PC-3 (cell line): ENCODE measurements around the gene IGSF3. TPM values are rescaled to one million over a fixed set of nuclear protein-coding genes. Genes with fewer than 3 reads are reported as not detected.
"Not testable (repeated sequence)": the region's sequence is repeated elsewhere in the genome, so short reads cannot be mapped to it uniquely, and the experiment has no call there.

Source experiments
- ATAC-seq: fragments of 200-7000 bp; cut with Tn5 transposase; 2 replicates; pipeline ENCODE4 v1.9.1; 2020; ENCODE audit warnings: mild to moderate bottlenecking, moderate library complexity
- BruUV-seq: library from RNA; stranded (reverse); fragments of 400-500 nt; replicated peaks from 2 replicates; lab custom pipeline; 2021; lab: Mats Ljungman, UMichigan
- CTCF ChIA-PET: fragments of 300-600 bp; sonication (Branson Sonifier 250); formaldehyde crosslinking; loops from one replicate; lab custom pipeline; 2022; ENCODE audit warnings: antibody characterized with exemption; lab: Charles Lee
- POLR2A ChIA-PET: fragments of 300-600 bp; sonication (Branson Sonifier 250); formaldehyde crosslinking; loops from one replicate; lab custom pipeline; 2022; ENCODE audit warnings: antibody characterized with exemption; ENCODE audit not compliant: unreplicated experiment; lab: Charles Lee
- DNase-seq: peaks from one replicate; pipeline ENCODE4 v3.0.0-alpha.2; 2015
- H2AFZ ChIP-seq: fragments of 300-600 bp; sonication (generic); 2 replicates; pipeline ENCODE4 v1.6.0; 2016; ENCODE audit warnings: antibody characterized with exemption, low read length
- H3F3A ChIP-seq: fragments of 300-600 bp; sonication (generic); one replicate; pipeline ENCODE4 v1.6.0; 2017; ENCODE audit warnings: antibody characterized with exemption, low read length, control low read depth, mild to moderate bottlenecking; ENCODE audit not compliant: unreplicated experiment
- H3K27ac ChIP-seq: fragments of 300-600 bp; sonication (generic); 2 replicates; pipeline ENCODE4 v1.5.1; 2016; ENCODE audit warnings: mild to moderate bottlenecking, low read length
- H3K27me3 ChIP-seq: fragments of 300-600 bp; sonication (generic); 2 replicates; pipeline ENCODE4 v1.6.1; 2016; ENCODE audit warnings: low read length, mixed read lengths
- H3K36me3 ChIP-seq: fragments of 300-600 bp; sonication (generic); 2 replicates; pipeline ENCODE4 v1.6.1; 2016; ENCODE audit warnings: low read depth, mixed run types, low read length, mixed read lengths
- H3K4me1 ChIP-seq: fragments of 300-600 bp; sonication (generic); 2 replicates; pipeline ENCODE4 v1.5.1; 2016; ENCODE audit warnings: low read length; ENCODE audit not compliant: insufficient read depth
- H3K4me2 ChIP-seq: fragments of 300-600 bp; sonication (generic); 2 replicates; pipeline ENCODE4 v1.6.0; 2016; ENCODE audit warnings: low read length
- H3K4me3 ChIP-seq: fragments of 300-600 bp; sonication (generic); 2 replicates; pipeline ENCODE4 v1.5.1; 2016; ENCODE audit warnings: mild to moderate bottlenecking, low read length, mixed read lengths
- H3K79me2 ChIP-seq: fragments of 300-600 bp; sonication (generic); 2 replicates; pipeline ENCODE4 v1.6.1; 2017; ENCODE audit warnings: low read length, mixed read lengths
- H3K9ac ChIP-seq: fragments of 300-600 bp; sonication (generic); 2 replicates; pipeline ENCODE4 v1.6.0; 2016; ENCODE audit warnings: mild to moderate bottlenecking, low read length
- H3K9me2 ChIP-seq: fragments of 300-600 bp; sonication (generic); replicated peaks from 2 replicates; pipeline ENCODE4 v1.6.1; 2016; ENCODE audit warnings: mixed run types, low read length, mixed read lengths
- H3K9me3 ChIP-seq: fragments of 300-600 bp; sonication (generic); 2 replicates; pipeline ENCODE4 v1.6.1; 2016; ENCODE audit warnings: low read length, mixed read lengths
- H4K20me1 ChIP-seq: fragments of 300-600 bp; sonication (generic); 2 replicates; pipeline ENCODE4 v1.6.1; 2016; ENCODE audit warnings: low read length, mixed read lengths
- EZH2 ChIP-seq: fragments of 300-600 bp; sonication (generic); IDR thresholded peaks from one replicate; pipeline ENCODE4 v1.6.1; 2017; ENCODE audit warnings: antibody characterized with exemption, mild to moderate bottlenecking, low read length; ENCODE audit not compliant: unreplicated experiment
- EZH2phosphoT487 ChIP-seq: fragments of 300-600 bp; sonication (generic); IDR thresholded peaks from 2 replicates; pipeline ENCODE4 v1.6.1; 2018; ENCODE audit warnings: mild to moderate bottlenecking, antibody characterized with exemption, low read length, borderline replicate concordance
- intact Hi-C: fragments of 100-400 bp; cut with micrococcal nuclease; formaldehyde crosslinking; loops from 2 replicates; pipeline ENCODE4 v1.9.0; 2023
- total RNA-seq: library from RNA; depleted of rRNA; stranded (reverse); fragments of >200 nt; gene quantifications from 2 replicates; pipeline ENCODE4 v1.2.3, GENCODE V29; 2014
- TF ChIP-seq, protein P1 (sequence below): fragments of 300-600 bp; sonication (generic); conservative IDR thresholded peaks from 2 replicates; pipeline ENCODE4 v1.5.1; 2017; ENCODE audit warnings: antibody characterized with exemption, low read depth, mild to moderate bottlenecking, low read length

The IGSF3 gene
- total RNA-seq, 1 experiment from 2014 or later, result 15.5 TPM

DNA sequence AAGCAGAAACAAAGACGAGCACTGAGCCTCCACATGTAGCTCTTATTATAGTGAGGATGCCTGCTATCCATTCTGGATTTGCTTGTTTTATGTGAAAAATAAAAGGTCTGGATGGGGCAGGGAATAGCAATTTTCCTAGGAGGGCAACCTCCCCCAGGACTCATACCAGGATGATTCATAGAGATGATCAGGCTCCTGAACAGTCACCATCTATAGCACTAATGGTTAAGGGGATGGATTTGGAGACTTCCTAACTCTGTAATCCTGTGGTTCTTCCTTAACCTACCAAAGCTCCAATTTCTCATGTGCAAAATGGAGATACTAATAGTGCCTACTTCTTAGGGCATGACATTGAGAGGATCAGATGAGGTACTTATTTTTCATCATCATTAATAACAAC, 62.2 kb downstream of the IGSF3 start:
- no peak overlapping the region for H3K9ac ChIP-seq
- no peaks in the 10 kb centered on the region for H3K36me3 ChIP-seq
- no peaks in the 10 kb centered on the region for H3K9me2 ChIP-seq
- H3K27ac ChIP-seq, result no peak overlapping the region
- CTCF ChIA-PET, result no interaction called here
- no peak for ATAC-seq
- TF ChIP-seq EZH2, result no peak
- no peak for TF ChIP-seq EZH2phosphoT487
- TF ChIP-seq, protein P1, sequence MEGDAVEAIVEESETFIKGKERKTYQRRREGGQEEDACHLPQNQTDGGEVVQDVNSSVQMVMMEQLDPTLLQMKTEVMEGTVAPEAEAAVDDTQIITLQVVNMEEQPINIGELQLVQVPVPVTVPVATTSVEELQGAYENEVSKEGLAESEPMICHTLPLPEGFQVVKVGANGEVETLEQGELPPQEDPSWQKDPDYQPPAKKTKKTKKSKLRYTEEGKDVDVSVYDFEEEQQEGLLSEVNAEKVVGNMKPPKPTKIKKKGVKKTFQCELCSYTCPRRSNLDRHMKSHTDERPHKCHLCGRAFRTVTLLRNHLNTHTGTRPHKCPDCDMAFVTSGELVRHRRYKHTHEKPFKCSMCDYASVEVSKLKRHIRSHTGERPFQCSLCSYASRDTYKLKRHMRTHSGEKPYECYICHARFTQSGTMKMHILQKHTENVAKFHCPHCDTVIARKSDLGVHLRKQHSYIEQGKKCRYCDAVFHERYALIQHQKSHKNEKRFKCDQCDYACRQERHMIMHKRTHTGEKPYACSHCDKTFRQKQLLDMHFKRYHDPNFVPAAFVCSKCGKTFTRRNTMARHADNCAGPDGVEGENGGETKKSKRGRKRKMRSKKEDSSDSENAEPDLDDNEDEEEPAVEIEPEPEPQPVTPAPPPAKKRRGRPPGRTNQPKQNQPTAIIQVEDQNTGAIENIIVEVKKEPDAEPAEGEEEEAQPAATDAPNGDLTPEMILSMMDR, result no peak
- POLR2A ChIA-PET, result no interaction called here
- H3K4me3 ChIP-seq, result no peak overlapping the region
- no peak for DNase-seq
- H4K20me1 ChIP-seq, result no peaks in the 10 kb centered on the region
- H3K9me3 ChIP-seq, result no peaks in the 10 kb centered on the region
- H3K4me2 ChIP-seq, result no peak overlapping the region
- intact Hi-C loops, result no loop called here
- H3F3A ChIP-seq, result no peaks in the 10 kb centered on the region
- H2AFZ ChIP-seq, result no peak overlapping the region
- no peaks in the 10 kb centered on the region for H3K4me1 ChIP-seq
- no TSS peak for BruUV-seq
- no peaks in the 10 kb centered on the region for H3K79me2 ChIP-seq
- no peaks in the 10 kb centered on the region for H3K27me3 ChIP-seq

DNA sequence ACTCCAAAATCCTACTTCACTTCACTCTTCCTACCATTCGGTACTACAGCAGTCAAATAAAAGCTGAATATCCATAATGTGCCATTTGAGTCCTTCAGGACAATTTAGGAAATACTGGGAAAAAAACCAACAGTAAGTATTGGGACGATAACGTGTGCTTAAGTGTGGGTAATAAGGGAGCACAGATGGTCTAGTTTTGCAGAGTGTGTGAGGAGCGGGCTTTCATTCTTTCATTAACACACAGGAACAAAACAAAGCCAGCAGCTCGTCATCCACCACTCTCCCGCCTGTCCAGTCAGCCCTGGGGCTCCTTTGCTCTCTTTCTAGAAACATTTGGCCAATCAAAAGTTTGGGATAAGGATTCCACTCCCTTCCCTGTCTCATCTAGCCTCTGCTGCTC, 63.1 kb downstream of the IGSF3 start:
- DNase-seq, H3F3A ChIP-seq, POLR2A ChIA-PET, H3K9ac ChIP-seq, ATAC-seq, BruUV-seq, H3K4me2 ChIP-seq, H3K36me3 ChIP-seq, H3K79me2 ChIP-seq, H3K9me3 ChIP-seq, intact Hi-C loops, H3K4me1 ChIP-seq, H3K4me3 ChIP-seq, H2AFZ ChIP-seq, H3K9me2 ChIP-seq, CTCF ChIA-PET, H4K20me1 ChIP-seq, H3K27ac ChIP-seq, H3K27me3 ChIP-seq: not testable (repeated sequence)

DNA sequence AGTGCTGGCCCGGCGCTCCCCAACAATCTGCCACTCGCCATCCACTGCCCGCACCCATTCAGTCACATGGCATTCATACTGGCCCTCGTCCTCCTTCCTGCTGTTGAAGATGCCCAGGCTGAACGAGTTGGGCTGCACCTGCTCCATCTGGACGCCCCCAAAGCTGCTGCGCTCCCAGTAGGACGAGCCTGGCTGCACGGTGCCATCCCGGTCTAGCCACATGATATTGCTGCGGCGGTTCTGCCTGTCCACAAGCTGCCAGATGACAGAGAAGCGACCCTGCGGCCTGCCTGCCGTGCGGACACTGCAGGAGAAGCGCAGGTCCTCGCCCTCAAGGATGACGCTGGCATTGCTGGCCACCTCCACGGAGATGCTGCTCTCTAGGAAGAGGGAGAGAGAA, 63.9 kb downstream of the IGSF3 start:
- H3K9me3 ChIP-seq, H3K36me3 ChIP-seq, H3K79me2 ChIP-seq, intact Hi-C loops, POLR2A ChIA-PET, H3F3A ChIP-seq, H3K4me2 ChIP-seq, H3K9me2 ChIP-seq, CTCF ChIA-PET, DNase-seq, H3K27me3 ChIP-seq, H3K9ac ChIP-seq, H3K4me3 ChIP-seq, H2AFZ ChIP-seq, H3K27ac ChIP-seq, H3K4me1 ChIP-seq, H4K20me1 ChIP-seq, BruUV-seq, ATAC-seq: not testable (repeated sequence)

DNA sequence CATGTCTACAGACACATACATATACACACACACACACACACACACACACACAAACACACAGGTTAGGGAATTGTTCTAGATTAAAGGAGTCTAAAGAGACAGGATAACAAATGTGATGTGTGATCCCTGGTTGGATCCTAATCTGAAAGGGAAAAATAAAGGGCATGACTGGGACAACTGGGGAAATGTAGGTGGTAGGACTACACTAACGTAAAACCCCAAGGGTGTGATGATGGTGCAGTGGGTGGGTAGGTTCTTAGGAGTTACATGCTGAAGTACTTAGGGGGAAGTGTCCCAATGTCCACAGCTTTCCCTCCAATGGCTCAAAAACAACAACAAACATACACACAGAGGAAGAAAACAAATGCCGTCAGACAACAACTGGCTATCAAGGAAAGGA, 68.2 kb downstream of the IGSF3 start:
- H3K79me2 ChIP-seq, DNase-seq, H3K27me3 ChIP-seq, H3K9ac ChIP-seq, H3K27ac ChIP-seq, H3F3A ChIP-seq, H3K4me2 ChIP-seq, intact Hi-C loops, ATAC-seq, CTCF ChIA-PET, H3K4me3 ChIP-seq, H3K36me3 ChIP-seq, H2AFZ ChIP-seq, POLR2A ChIA-PET, BruUV-seq, H3K9me2 ChIP-seq, H3K9me3 ChIP-seq, H3K4me1 ChIP-seq, H4K20me1 ChIP-seq: not testable (repeated sequence)

DNA sequence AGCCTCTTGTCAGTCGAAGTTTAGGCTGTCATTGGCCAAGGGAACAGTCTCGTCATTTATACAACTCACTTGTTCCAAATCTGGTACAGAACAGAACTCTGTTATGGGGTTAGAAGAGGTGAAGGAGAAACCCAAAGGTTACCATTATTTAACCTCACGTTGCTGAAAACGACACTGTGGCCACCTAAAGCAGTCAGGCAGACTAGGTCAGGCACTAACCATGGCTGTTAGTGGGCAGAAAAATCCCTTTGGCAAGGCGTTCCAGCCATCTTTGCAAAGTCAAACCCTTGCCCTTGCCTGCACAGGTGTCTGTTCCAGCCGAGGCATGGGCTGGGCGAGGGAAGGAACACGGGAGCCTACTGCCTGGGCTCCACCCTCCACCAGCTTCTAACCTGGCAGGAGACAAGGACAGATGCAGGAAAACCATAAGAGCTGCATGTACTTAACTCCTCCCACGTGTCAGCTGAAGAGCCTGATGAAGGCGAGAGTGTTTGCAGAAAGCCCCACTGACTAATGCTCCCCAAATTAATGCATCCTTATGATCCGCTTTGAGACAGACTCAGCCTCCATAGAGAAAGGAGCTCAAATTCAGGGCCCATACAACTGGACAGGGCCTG, 69.0 kb downstream of the IGSF3 start:
- ATAC-seq, H3K4me2 ChIP-seq, H3K4me3 ChIP-seq, H4K20me1 ChIP-seq, H3K79me2 ChIP-seq, H3K36me3 ChIP-seq, POLR2A ChIA-PET, H3K9me2 ChIP-seq, intact Hi-C loops, H3K4me1 ChIP-seq, BruUV-seq, H2AFZ ChIP-seq, H3F3A ChIP-seq, DNase-seq, H3K9me3 ChIP-seq, CTCF ChIA-PET, H3K9ac ChIP-seq, H3K27me3 ChIP-seq, H3K27ac ChIP-seq: not testable (repeated sequence)

DNA sequence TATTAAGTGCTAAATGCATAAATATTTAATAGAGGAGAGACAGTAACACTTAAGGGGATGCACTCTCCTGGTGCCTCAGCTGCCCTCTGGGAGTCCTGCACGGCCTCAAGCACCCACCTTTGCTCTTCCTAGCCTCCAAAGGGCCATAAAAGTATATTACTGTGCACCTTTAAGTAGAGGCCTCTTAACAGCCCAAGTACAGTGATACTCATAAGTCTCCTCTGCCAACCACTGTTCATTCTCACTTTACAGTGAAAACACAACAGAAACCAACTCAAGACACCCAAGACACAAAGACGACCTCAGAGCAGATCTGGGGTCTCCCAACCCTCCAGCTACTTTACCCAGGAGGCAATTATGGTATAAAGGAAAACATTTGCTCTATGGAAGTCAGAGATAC, 70.1 kb downstream of the IGSF3 start:
- H3K4me3 ChIP-seq, H2AFZ ChIP-seq, DNase-seq, H3K27ac ChIP-seq, H3F3A ChIP-seq, H3K9ac ChIP-seq, H3K79me2 ChIP-seq, H3K9me2 ChIP-seq, H3K4me1 ChIP-seq, intact Hi-C loops, H3K4me2 ChIP-seq, ATAC-seq, BruUV-seq, POLR2A ChIA-PET, H4K20me1 ChIP-seq, H3K27me3 ChIP-seq, H3K36me3 ChIP-seq, H3K9me3 ChIP-seq: not testable (repeated sequence)
- CTCF ChIA-PET, result interaction anchor here (0.6 to 2.1 kb wide), 2 partner anchors 23 to 1966 kb away, joined by 3 to 21 read pairs; no protein-coding TSS in a partner anchor
